Progenitor cell of endocrine pancreas (in vitro differentiated cells): ENCODE measurements around the gene RBMX2. TPM values are rescaled to one million over a fixed set of nuclear protein-coding genes. Genes with fewer than 3 reads are reported as not detected.
"Not testable (repeated sequence)": the region's sequence is repeated elsewhere in the genome, so short reads cannot be mapped to it uniquely, and the experiment has no call there.

Source experiments
- DNase-seq: peaks from one replicate; pipeline ENCODE4 v3.0.0; 2021; ENCODE audit warnings: low spot score; ENCODE audit not compliant: unreplicated experiment
- H3K27ac Mint-ChIP-seq: 2 replicates; pipeline ENCODE4 v1.8.0; 2021; ENCODE audit warnings: mild to moderate bottlenecking, moderate library complexity, mixed read lengths
- H3K27me3 Mint-ChIP-seq: 2 replicates; pipeline ENCODE4 v1.8.0; 2021; ENCODE audit warnings: mixed read lengths
- H3K36me3 Mint-ChIP-seq: 2 replicates; pipeline ENCODE4 v1.8.0; 2022; ENCODE audit warnings: mixed read lengths; ENCODE audit not compliant: insufficient read depth
- H3K4me1 Mint-ChIP-seq: 2 replicates; pipeline ENCODE4 v1.8.0; 2021; ENCODE audit warnings: low read depth, mixed read lengths
- H3K4me3 Mint-ChIP-seq: 2 replicates; pipeline ENCODE4 v1.8.0; 2021; ENCODE audit warnings: low read depth, mild to moderate bottlenecking, moderate library complexity, mixed read lengths
- H3K9me3 Mint-ChIP-seq: 2 replicates; pipeline ENCODE4 v1.8.0; 2021; ENCODE audit warnings: low read depth, mixed read lengths
- long read RNA-seq: library from polyadenylated mRNA; unstranded; transcript quantifications from one replicate; pipeline ENCODE4 v2.0.0, GENCODE V29; 2020
- total RNA-seq: library from RNA; stranded (reverse); gene quantifications from 2 replicates; pipeline ENCODE4 v1.2.1, GENCODE V29; 2021
- TF ChIP-seq, protein P1 (sequence below): fragments of 200-600 bp; sonication (generic); IDR thresholded peaks from one replicate; pipeline ENCODE4 v1.5.0; 2021; ENCODE audit warnings: antibody characterized with exemption, mild to moderate bottlenecking; ENCODE audit not compliant: unreplicated experiment

Gene RBMX2, protein sequence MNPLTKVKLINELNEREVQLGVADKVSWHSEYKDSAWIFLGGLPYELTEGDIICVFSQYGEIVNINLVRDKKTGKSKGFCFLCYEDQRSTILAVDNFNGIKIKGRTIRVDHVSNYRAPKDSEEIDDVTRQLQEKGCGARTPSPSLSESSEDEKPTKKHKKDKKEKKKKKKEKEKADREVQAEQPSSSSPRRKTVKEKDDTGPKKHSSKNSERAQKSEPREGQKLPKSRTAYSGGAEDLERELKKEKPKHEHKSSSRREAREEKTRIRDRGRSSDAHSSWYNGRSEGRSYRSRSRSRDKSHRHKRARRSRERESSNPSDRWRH
- 28.1 and 29.7 TPM in 2 replicates for total RNA-seq
- long read RNA-seq, partial matches to known transcripts: 4 of 12 reads
- long read RNA-seq, other reads (novel, unspliced or antisense): 2 of 12 reads

GRCh38 chrX:130401415-130402207, at the start of gene RBMX2:
TSS of gene RBMX2 (plus strand) at chrX:130401987. CDS start at chrX:130402033, 46 bp downstream.
- Mint-ChIP-seq H3K9me3 (peaks cover 9% of the 10 kb centered on the region), H3K36me3 (no peaks in the 10 kb centered on the region), H3K4me1 (peaks cover 3% of the 10 kb centered on the region), H3K27me3 (peaks cover 27% of the 10 kb centered on the region), H3K27ac (peak within 1 kb of the TSS; percentile 91), H3K4me3 (peak within 1 kb of the TSS; percentile 90)
- TF ChIP-seq, protein P1, sequence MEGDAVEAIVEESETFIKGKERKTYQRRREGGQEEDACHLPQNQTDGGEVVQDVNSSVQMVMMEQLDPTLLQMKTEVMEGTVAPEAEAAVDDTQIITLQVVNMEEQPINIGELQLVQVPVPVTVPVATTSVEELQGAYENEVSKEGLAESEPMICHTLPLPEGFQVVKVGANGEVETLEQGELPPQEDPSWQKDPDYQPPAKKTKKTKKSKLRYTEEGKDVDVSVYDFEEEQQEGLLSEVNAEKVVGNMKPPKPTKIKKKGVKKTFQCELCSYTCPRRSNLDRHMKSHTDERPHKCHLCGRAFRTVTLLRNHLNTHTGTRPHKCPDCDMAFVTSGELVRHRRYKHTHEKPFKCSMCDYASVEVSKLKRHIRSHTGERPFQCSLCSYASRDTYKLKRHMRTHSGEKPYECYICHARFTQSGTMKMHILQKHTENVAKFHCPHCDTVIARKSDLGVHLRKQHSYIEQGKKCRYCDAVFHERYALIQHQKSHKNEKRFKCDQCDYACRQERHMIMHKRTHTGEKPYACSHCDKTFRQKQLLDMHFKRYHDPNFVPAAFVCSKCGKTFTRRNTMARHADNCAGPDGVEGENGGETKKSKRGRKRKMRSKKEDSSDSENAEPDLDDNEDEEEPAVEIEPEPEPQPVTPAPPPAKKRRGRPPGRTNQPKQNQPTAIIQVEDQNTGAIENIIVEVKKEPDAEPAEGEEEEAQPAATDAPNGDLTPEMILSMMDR: no peak
- peak; percentile 59 for DNase-seq

GRCh38 chrX:130352050-130352449, 49.7 kb upstream of the RBMX2 start:
- DNase-seq, H3K27me3 Mint-ChIP-seq, H3K9me3 Mint-ChIP-seq, H3K27ac Mint-ChIP-seq, H3K4me3 Mint-ChIP-seq, H3K4me1 Mint-ChIP-seq, H3K36me3 Mint-ChIP-seq: not testable (repeated sequence)

GRCh38 chrX:130376077-130376476, 25.7 kb upstream of the RBMX2 start:
- no peaks in the 10 kb centered on the region for H3K27me3 Mint-ChIP-seq
- no peaks in the 10 kb centered on the region for H3K9me3 Mint-ChIP-seq
- peaks cover 4% of the 10 kb centered on the region for H3K4me1 Mint-ChIP-seq
- H3K27ac Mint-ChIP-seq: no peak overlapping the region
- no peak overlapping the region for H3K4me3 Mint-ChIP-seq
- TF ChIP-seq, protein P1: no peak
- H3K36me3 Mint-ChIP-seq: peaks cover 2% of the 10 kb centered on the region
- DNase-seq: no peak

DNA sequence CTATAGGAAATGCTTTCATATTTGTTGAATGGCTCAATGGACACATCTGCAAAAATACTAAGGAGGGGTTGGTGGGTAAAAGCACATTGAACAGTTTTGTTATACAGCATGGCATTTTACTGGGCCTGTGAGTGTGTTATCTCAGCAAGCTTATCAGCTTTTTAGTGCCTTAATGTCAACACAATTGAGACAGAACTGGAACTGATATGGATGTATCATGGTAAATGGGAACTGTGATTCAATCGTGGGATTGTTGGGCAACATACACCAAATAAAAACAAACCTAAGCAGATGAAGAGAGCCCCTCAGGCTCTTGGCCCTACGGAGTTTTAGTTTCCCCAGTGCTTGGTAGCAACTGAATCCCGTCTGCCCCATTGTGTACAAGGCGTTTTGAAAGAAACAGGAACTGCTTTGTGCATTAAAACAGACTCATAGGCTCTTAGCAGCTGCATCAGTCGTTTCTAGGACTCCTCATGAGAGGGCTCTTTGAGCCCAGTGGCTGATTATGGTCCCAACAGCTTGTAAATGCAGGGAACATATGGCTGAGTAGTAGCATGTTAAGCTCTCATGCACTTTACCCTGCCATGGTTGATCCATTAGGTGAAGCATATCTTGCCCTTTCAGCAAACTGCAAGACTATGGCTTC, 23.6 kb upstream of the RBMX2 start:
- no peak for DNase-seq
- H3K9me3 Mint-ChIP-seq: peaks cover 7% of the 10 kb centered on the region
- TF ChIP-seq, protein P1: no peak
- H3K4me1 Mint-ChIP-seq: peaks cover 4% of the 10 kb centered on the region
- H3K36me3 Mint-ChIP-seq: no peaks in the 10 kb centered on the region
- H3K27me3 Mint-ChIP-seq: peaks cover 6% of the 10 kb centered on the region
- no peak overlapping the region for H3K4me3 Mint-ChIP-seq
- H3K27ac Mint-ChIP-seq: no peak overlapping the region

GRCh38 chrX:130385520-130385919, 16.3 kb upstream of the RBMX2 start, which contains the start of gene GPR119:
TSS of gene GPR119 (minus strand) at chrX:130385674. CDS start at chrX:130385447, 227 bp downstream.
- peaks cover 7% of the 10 kb centered on the region for H3K9me3 Mint-ChIP-seq
- no peaks in the 10 kb centered on the region for H3K4me1 Mint-ChIP-seq
- H3K36me3 Mint-ChIP-seq: no peaks in the 10 kb centered on the region
- H3K27me3 Mint-ChIP-seq: peaks cover 12% of the 10 kb centered on the region
- TF ChIP-seq, protein P1: no peak
- no peak within 1 kb of the TSS for H3K4me3 Mint-ChIP-seq
- no peak for DNase-seq
- peak within 1 kb of the TSS; percentile 31 for H3K27ac Mint-ChIP-seq
